Hepatocyte (in vitro differentiated cells): ENCODE data around the gene KLRF2. TPM values are rescaled to one million over a fixed set of nuclear protein-coding genes. Genes with fewer than 3 reads are reported as not detected.

ENCODE experiments used
- DNase-seq: peaks from one replicate; pipeline ENCODE4 v3.0.0-alpha.2; 2016; ENCODE audit warnings: low spot score
- H2AFZ ChIP-seq: fragments of 200-600 bp; sonication (generic); 2 replicates; pipeline ENCODE4 v1.6.0; 2016; ENCODE audit warnings: antibody characterized with exemption, mild to moderate bottlenecking
- H3K27ac ChIP-seq: fragments of 200-600 bp; sonication (generic); 2 replicates; pipeline ENCODE4 v1.5.1; 2016; ENCODE audit warnings: mild to moderate bottlenecking
- H3K27me3 ChIP-seq: fragments of 200-600 bp; sonication (generic); 2 replicates; pipeline ENCODE4 v1.6.1; 2016
- H3K36me3 ChIP-seq: fragments of 200-600 bp; sonication (generic); replicated peaks from 2 replicates; pipeline ENCODE4 v1.5.1; 2016; ENCODE audit warnings: low read depth; ENCODE audit not compliant: insufficient read depth
- H3K4me1 ChIP-seq: fragments of 200-600 bp; sonication (generic); 2 replicates; pipeline ENCODE4 v1.5.1; 2016; ENCODE audit warnings: mild to moderate bottlenecking, moderate library complexity; ENCODE audit not compliant: insufficient read depth
- H3K4me2 ChIP-seq: fragments of 200-600 bp; sonication (generic); 2 replicates; pipeline ENCODE4 v1.6.0; 2016
- H3K4me3 ChIP-seq: fragments of 200-600 bp; sonication (generic); 2 replicates; pipeline ENCODE4 v1.5.1; 2016; ENCODE audit warnings: mild to moderate bottlenecking
- H3K79me2 ChIP-seq: fragments of 200-600 bp; sonication (generic); 2 replicates; pipeline ENCODE4 v1.6.0; 2017; ENCODE audit warnings: mild to moderate bottlenecking
- H3K9me2 ChIP-seq: fragments of 200-600 bp; sonication (generic); replicated peaks from 2 replicates; pipeline ENCODE4 v1.6.0; 2017; ENCODE audit warnings: mild to moderate bottlenecking; ENCODE audit not compliant: insufficient read depth
- H3K9me3 ChIP-seq: fragments of 200-600 bp; sonication (generic); 2 replicates; pipeline ENCODE4 v1.5.1; 2016; ENCODE audit warnings: low read depth, mild to moderate bottlenecking
- H4K20me1 ChIP-seq: fragments of 200-600 bp; sonication (generic); 2 replicates; pipeline ENCODE4 v1.6.0; 2016; ENCODE audit warnings: mild to moderate bottlenecking; ENCODE audit not compliant: insufficient read depth, poor library complexity, severe bottlenecking
- CTCF ChIP-seq: fragments of 200-600 bp; sonication (generic); IDR thresholded peaks from 2 replicates; pipeline ENCODE4 v1.5.1; 2016; ENCODE audit warnings: antibody characterized with exemption, mild to moderate bottlenecking; ENCODE audit not compliant: poor library complexity
- EZH2 ChIP-seq: fragments of 200-600 bp; sonication (generic); IDR thresholded peaks from 2 replicates; pipeline ENCODE4 v1.6.1; 2016; ENCODE audit warnings: antibody characterized with exemption, mild to moderate bottlenecking, borderline replicate concordance
- EZH2phosphoT487 ChIP-seq: fragments of 200-600 bp; sonication (generic); IDR thresholded peaks from one replicate; pipeline ENCODE4 v1.6.1; 2018; ENCODE audit warnings: antibody characterized with exemption, mild to moderate bottlenecking, low read depth, moderate library complexity; ENCODE audit not compliant: unreplicated experiment, severe bottlenecking
- WGBS: methylation state at CpG from one replicate; pipeline ENCODE4 v1.1.6; 2016; ENCODE audit warnings: low lambda C conversion rate; ENCODE audit errors: missing lambda C conversion rate; 5-methylcytosine and 5-hydroxymethylcytosine counted together
- polyA plus RNA-seq: library from polyadenylated mRNA; unstranded; fragments of >200 nt; fragmentation: Nextera tagmentation; extraction: Ambion mirVana; gene quantifications from 2 replicates; pipeline ENCODE4 v1.2.1, GENCODE V29; 2016
- total RNA-seq: library from RNA; depleted of rRNA; stranded (reverse); fragments of >200 nt; gene quantifications from 2 replicates; pipeline ENCODE4 v1.2.3, GENCODE V29; 2014

Gene KLRF2
- total and polyA plus RNA-seq, 2 experiments from 2014 or later, result not detected

GRCh38 chr12:9851050-9851449 is 30.2 kb upstream of the KLRF2 start:
- no peak overlapping the region for H3K4me2 ChIP-seq
- no peak for TF ChIP-seq EZH2
- TF ChIP-seq EZH2phosphoT487, result no peak
- no peak for TF ChIP-seq CTCF
- WGBS, result 99% methylated on average over 5 of the region's 5 CpGs

GRCh38 chr12:9851927-9852326 is 29.4 kb upstream of the KLRF2 start:
- TF ChIP-seq CTCF, result no peak
- no peak for TF ChIP-seq EZH2
- TF ChIP-seq EZH2phosphoT487, result no peak
- WGBS, result 85% methylated on average over 2 of the region's 2 CpGs
- no peak overlapping the region for H3K4me2 ChIP-seq

More at GRCh38 chr12:9851050-9851449, 30.2 kb upstream of the KLRF2 start:
- no peaks in the 10 kb centered on the region for H3K79me2 ChIP-seq
- no peak overlapping the region for H2AFZ ChIP-seq
- no peaks in the 10 kb centered on the region for H3K36me3 ChIP-seq
- H3K4me1 ChIP-seq, result no peaks in the 10 kb centered on the region
- no peak for DNase-seq
- H3K4me3 ChIP-seq, result no peak overlapping the region
- H4K20me1 ChIP-seq, result no peaks in the 10 kb centered on the region
- no peaks in the 10 kb centered on the region for H3K27me3 ChIP-seq
- no peaks in the 10 kb centered on the region for H3K9me3 ChIP-seq
- no peaks in the 10 kb centered on the region for H3K9me2 ChIP-seq
- no peak overlapping the region for H3K27ac ChIP-seq

GRCh38 chr12:9856151-9856550 is 25.1 kb upstream of the KLRF2 start:
- Histone ChIP-seq H3K36me3 (no peaks in the 10 kb centered on the region), H4K20me1 (no peaks in the 10 kb centered on the region), H2AFZ (no peak overlapping the region), H3K9me2 (no peaks in the 10 kb centered on the region), H3K9me3 (no peaks in the 10 kb centered on the region), H3K27me3 (no peaks in the 10 kb centered on the region), H3K27ac (no peak overlapping the region), H3K4me2 (no peak overlapping the region), H3K4me3 (no peak overlapping the region), H3K4me1 (no peaks in the 10 kb centered on the region), H3K79me2 (no peaks in the 10 kb centered on the region)
- 87% methylated on average over 1 of the region's 1 CpG for WGBS
- TF ChIP-seq EZH2 (no peak), EZH2phosphoT487 (no peak), CTCF (no peak)
- no peak for DNase-seq

More at GRCh38 chr12:9851927-9852326, 29.4 kb upstream of the KLRF2 start:
- Histone ChIP-seq H3K9me3 (no peaks in the 10 kb centered on the region), H3K79me2 (no peaks in the 10 kb centered on the region), H4K20me1 (no peaks in the 10 kb centered on the region), H3K4me3 (no peak overlapping the region), H3K9me2 (no peaks in the 10 kb centered on the region), H3K27ac (no peak overlapping the region), H3K27me3 (no peaks in the 10 kb centered on the region), H3K36me3 (no peaks in the 10 kb centered on the region), H3K4me1 (no peaks in the 10 kb centered on the region), H2AFZ (no peak overlapping the region)
- DNase-seq, result no peak

- H3K36me3 ChIP-seq, result no peaks in the 10 kb centered on the region
- WGBS, result 76% methylated on average over 3 of the region's 3 CpGs
- no peaks in the 10 kb centered on the region for H3K27me3 ChIP-seq
- no peak overlapping the region for H3K4me3 ChIP-seq
- H2AFZ ChIP-seq, result no peak overlapping the region
- no peak overlapping the region for H3K27ac ChIP-seq
- no peaks in the 10 kb centered on the region for H3K9me2 ChIP-seq
- TF ChIP-seq EZH2, result no peak
- no peak for TF ChIP-seq CTCF
- TF ChIP-seq EZH2phosphoT487, result no peak
- no peaks in the 10 kb centered on the region for H3K4me1 ChIP-seq
- H3K79me2 ChIP-seq, result no peaks in the 10 kb centered on the region
- no peak for DNase-seq
- no peak overlapping the region for H3K4me2 ChIP-seq
- H4K20me1 ChIP-seq, result no peaks in the 10 kb centered on the region
- H3K9me3 ChIP-seq, result no peaks in the 10 kb centered on the region
These were observed 24.4 kb upstream of the KLRF2 start for GRCh38 chr12:9856894-9857293.
